CD4-positive, alpha-beta T cell (primary cell): Measurements from ENCODE around the gene UTF1. TPM values are rescaled to one million over a fixed set of nuclear protein-coding genes. Genes with fewer than 3 reads are reported as not detected.

ENCODE experiments used
- ATAC-seq: fragments of 200-7000 bp; cut with Tn5 transposase; one replicate; pipeline ENCODE4 v1.10.0; 2022; ENCODE audit warnings: mild to moderate bottlenecking; ENCODE audit not compliant: poor library complexity
- CTCF ChIA-PET: fragments of 350-600 bp; sonication (Branson Sonifier 250); formaldehyde crosslinking; loops from one replicate; lab custom pipeline; 2021; ENCODE audit warnings: antibody characterized with exemption, inconsistent platforms; lab: Charles Lee
- POLR2A ChIA-PET: fragments of 350-600 bp; sonication (Branson Sonifier 250); formaldehyde crosslinking; loops from one replicate; lab custom pipeline; 2021; ENCODE audit warnings: antibody characterized with exemption, inconsistent platforms; lab: Charles Lee
- DNase-seq, 14 experiments: peaks; one replicate each; pipeline ENCODE4 v3.0.0-alpha.2; 2013 to 2020; ENCODE audit warnings: mixed read lengths in 2 of 14
- H3K27ac ChIP-seq, 2 donors: one replicate each; pipeline versions ENCODE4 v1.5.1 to v1.7.0; 2013; ENCODE audit warnings: low read length in 2 of 2, low read depth in 1 of 2, mild to moderate bottlenecking in 1 of 2
- H3K27me3 ChIP-seq, 2 experiments: 1 replicate in 1 of 2; 2 replicates in 1 of 2; pipeline versions ENCODE4 v1.6.1 to v1.7.0; 2013; ENCODE audit warnings: low read length in 2 of 2, control low read depth in 1 of 2, mild to moderate bottlenecking in 1 of 2, moderate library complexity in 1 of 2; ENCODE audit not compliant: insufficient read depth in 2 of 2, control insufficient read depth in 1 of 2
- H3K36me3 ChIP-seq: one replicate; pipeline ENCODE4 v1.6.1; 2013; ENCODE audit warnings: low read length, control low read depth; ENCODE audit not compliant: insufficient read depth
- H3K4me1 ChIP-seq: one replicate; pipeline ENCODE4 v1.6.1; 2013; ENCODE audit warnings: low read length, control low read depth; ENCODE audit not compliant: insufficient read depth
- H3K4me3 ChIP-seq: one replicate; pipeline ENCODE4 v1.5.1; 2013; ENCODE audit warnings: mild to moderate bottlenecking, low read length, moderate library complexity
- H3K9me3 ChIP-seq, 2 experiments: 1 replicate in 1 of 2; 2 replicates in 1 of 2; pipeline versions ENCODE4 v1.6.1 to v1.7.0; 2013; ENCODE audit warnings: low read length in 2 of 2, mild to moderate bottlenecking in 2 of 2, control low read depth in 1 of 2, moderate library complexity in 1 of 2; ENCODE audit not compliant: control insufficient read depth in 1 of 2, insufficient read depth in 1 of 2
- H3K27ac Mint-ChIP-seq: one replicate; pipeline ENCODE4 v1.8.0; 2020; ENCODE audit warnings: mixed read lengths
- H3K27me3 Mint-ChIP-seq: one replicate; pipeline ENCODE4 v1.8.0; 2021; ENCODE audit warnings: mixed read lengths
- H3K36me3 Mint-ChIP-seq: one replicate; pipeline ENCODE4 v1.8.0; 2021; ENCODE audit warnings: low read depth, mixed read lengths
- H3K4me1 Mint-ChIP-seq: one replicate; pipeline ENCODE4 v1.8.0; 2021; ENCODE audit warnings: low read depth, mixed read lengths
- H3K4me3 Mint-ChIP-seq: one replicate; pipeline ENCODE4 v1.8.0; 2020; ENCODE audit warnings: mild to moderate bottlenecking, mixed read lengths
- H3K9me3 Mint-ChIP-seq: one replicate; pipeline ENCODE4 v1.8.0; 2020; ENCODE audit warnings: mixed read lengths
- intact Hi-C, 2 experiments: fragments of 100-400 bp; cut with DNase I in 1 of 2; cut with micrococcal nuclease in 1 of 2; formaldehyde crosslinking; loops; one replicate each; pipeline versions ENCODE4 v1.15.1 to v1.9.0; 2023 to 2025; cut with DNase I, micrococcal nuclease
- total RNA-seq, 174 experiments: library from RNA in 2 of 174; stranded (reverse) in 2 of 174; gene quantifications; one replicate each; pipeline ENCODE4 v1.2.3 and lab custom pipeline; 2021 to 2026
- TF ChIP-seq, protein P1 (sequence below): fragments of 200-600 bp; IDR thresholded peaks from one replicate; pipeline ENCODE4 v1.8.0; 2022; ENCODE audit warnings: antibody characterized with exemption, mild to moderate bottlenecking

Gene UTF1
- total RNA-seq, 2 experiments from 2014 or later: not detected

GRCh38 chr10:133249975-133250754 lies 20.1 kb downstream of the UTF1 start:
- POLR2A ChIA-PET: no interaction called here
- DNase-seq (no peak), ATAC-seq (no peak)
- peaks cover 4% of the 10 kb centered on the region for H3K4me1 ChIP-seq
- intact Hi-C loops: no loop called here
- H3K4me3 ChIP-seq: no peak overlapping the region
- Mint-ChIP-seq H3K27me3 (no peaks in the 10 kb centered on the region), H3K4me1 (no peaks in the 10 kb centered on the region), H3K4me3 (no peak overlapping the region), H3K9me3 (no peaks in the 10 kb centered on the region), H3K36me3 (no peaks in the 10 kb centered on the region), H3K27ac (no peak overlapping the region)
- CTCF ChIA-PET: no interaction called here
- no peaks in the 10 kb centered on the region for H3K9me3 ChIP-seq
- no peaks in the 10 kb centered on the region for H3K36me3 ChIP-seq
- TF ChIP-seq, protein P1, sequence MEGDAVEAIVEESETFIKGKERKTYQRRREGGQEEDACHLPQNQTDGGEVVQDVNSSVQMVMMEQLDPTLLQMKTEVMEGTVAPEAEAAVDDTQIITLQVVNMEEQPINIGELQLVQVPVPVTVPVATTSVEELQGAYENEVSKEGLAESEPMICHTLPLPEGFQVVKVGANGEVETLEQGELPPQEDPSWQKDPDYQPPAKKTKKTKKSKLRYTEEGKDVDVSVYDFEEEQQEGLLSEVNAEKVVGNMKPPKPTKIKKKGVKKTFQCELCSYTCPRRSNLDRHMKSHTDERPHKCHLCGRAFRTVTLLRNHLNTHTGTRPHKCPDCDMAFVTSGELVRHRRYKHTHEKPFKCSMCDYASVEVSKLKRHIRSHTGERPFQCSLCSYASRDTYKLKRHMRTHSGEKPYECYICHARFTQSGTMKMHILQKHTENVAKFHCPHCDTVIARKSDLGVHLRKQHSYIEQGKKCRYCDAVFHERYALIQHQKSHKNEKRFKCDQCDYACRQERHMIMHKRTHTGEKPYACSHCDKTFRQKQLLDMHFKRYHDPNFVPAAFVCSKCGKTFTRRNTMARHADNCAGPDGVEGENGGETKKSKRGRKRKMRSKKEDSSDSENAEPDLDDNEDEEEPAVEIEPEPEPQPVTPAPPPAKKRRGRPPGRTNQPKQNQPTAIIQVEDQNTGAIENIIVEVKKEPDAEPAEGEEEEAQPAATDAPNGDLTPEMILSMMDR: no peak
- H3K27ac ChIP-seq: no peak overlapping the region
- no peaks in the 10 kb centered on the region for H3K27me3 ChIP-seq

DNA sequence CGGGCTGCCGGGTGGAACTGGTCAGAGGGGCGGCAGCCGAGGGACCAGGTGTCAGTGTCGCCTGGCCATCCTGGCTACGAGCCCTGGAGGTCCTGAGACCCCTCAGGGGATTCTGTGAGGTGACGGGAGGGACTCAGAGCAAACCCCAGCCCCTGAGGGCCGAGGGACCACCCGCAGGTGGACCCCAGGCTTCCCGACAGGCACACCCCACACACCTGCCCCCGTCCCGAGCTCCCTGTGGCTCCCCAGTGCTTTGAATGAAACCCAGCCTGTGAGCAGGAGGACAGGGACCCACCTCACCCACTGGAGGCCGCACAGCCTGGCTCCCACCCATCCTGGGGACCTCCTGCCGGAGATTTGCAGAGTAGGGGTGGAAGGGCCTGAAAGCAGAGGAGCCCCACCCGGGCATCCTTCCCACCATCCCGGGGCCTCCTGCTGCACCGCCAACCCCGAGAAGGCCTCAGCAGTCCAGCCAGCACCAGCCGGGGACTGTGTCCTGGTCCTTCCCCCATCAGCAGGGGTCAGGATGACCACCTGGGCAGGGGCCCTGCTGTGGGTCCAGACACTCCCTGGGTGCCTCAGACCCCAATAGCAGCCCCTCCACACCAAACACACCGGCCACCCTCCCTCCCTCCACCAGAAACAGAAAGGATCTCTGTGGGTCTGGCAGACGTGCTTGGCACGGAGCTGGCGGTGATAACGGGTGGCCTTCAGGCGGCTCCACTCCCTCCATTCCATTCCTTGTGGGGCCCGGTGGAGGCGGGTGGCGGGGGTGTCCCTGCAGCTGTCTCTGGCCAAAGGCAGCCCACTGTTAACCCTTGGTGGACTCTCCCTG lies 21.6 kb downstream of the UTF1 start:
- no peaks in the 10 kb centered on the region for H3K36me3 Mint-ChIP-seq
- H3K27me3 ChIP-seq: no peaks in the 10 kb centered on the region
- H3K4me3 Mint-ChIP-seq: no peak overlapping the region
- TF ChIP-seq, protein P1: no peak
- H3K9me3 ChIP-seq: no peaks in the 10 kb centered on the region
- H3K36me3 ChIP-seq: no peaks in the 10 kb centered on the region
- DNase-seq: no peak
- no peaks in the 10 kb centered on the region for H3K9me3 Mint-ChIP-seq
- H3K27ac Mint-ChIP-seq: no peak overlapping the region
- no peaks in the 10 kb centered on the region for H3K4me1 ChIP-seq
- intact Hi-C loops: no loop called here
- no peak overlapping the region for H3K27ac ChIP-seq
- H3K4me3 ChIP-seq: no peak overlapping the region
- CTCF ChIA-PET: no interaction called here
- POLR2A ChIA-PET: no interaction called here
- H3K4me1 Mint-ChIP-seq: no peaks in the 10 kb centered on the region
- ATAC-seq: no peak
- no peaks in the 10 kb centered on the region for H3K27me3 Mint-ChIP-seq

- no peak overlapping the region for H3K27ac Mint-ChIP-seq
- peaks cover 5% of the 10 kb centered on the region for H3K4me1 ChIP-seq
- no peaks in the 10 kb centered on the region for H3K9me3 Mint-ChIP-seq
- no peaks in the 10 kb centered on the region for H3K36me3 ChIP-seq
- H3K27ac ChIP-seq: no peak overlapping the region
- no peak overlapping the region for H3K4me3 ChIP-seq
- peaks cover 4% of the 10 kb centered on the region for H3K4me1 Mint-ChIP-seq
- DNase-seq (no peak), ATAC-seq (no peak)
- H3K4me3 Mint-ChIP-seq: no peak overlapping the region
- no peaks in the 10 kb centered on the region for H3K27me3 ChIP-seq
- POLR2A ChIA-PET: no interaction called here
- intact Hi-C loops: no loop called here
- TF ChIP-seq, protein P1: no peak
- no peaks in the 10 kb centered on the region for H3K9me3 ChIP-seq
- CTCF ChIA-PET: no interaction called here
- no peaks in the 10 kb centered on the region for H3K36me3 Mint-ChIP-seq
- H3K27me3 Mint-ChIP-seq: no peaks in the 10 kb centered on the region
Measured at GRCh38 chr10:133252223-133252552, 22.2 kb downstream of the UTF1 start.
